ENCODE measurements around the gene ZSCAN22. TPM values are rescaled to one million over a fixed set of nuclear protein-coding genes. Genes with fewer than 3 reads are reported as not detected.

The ZSCAN22 gene
- total and polyA plus RNA-seq, 2 donors (not counting 1 experiment from before 2014, with no cell fraction given): 2.8 to 7.1 TPM

- ChIA-PET POLR2A (interaction anchor here (1.4 kb wide), 1 partner anchor 10 kb away, joined by 7 read pairs; no protein-coding TSS in a partner anchor), CTCF (interaction anchor here (0.6 kb wide), 1 partner anchor 499 kb away, joined by 4 read pairs; no protein-coding TSS in a partner anchor)
- Histone ChIP-seq H3K36me3 (replicated peaks in 1 of 2; ENCODE audit: control extremely low read depth in 1 of 2, control insufficient read depth in 1 of 2, extremely low read depth in 1 of 2, insufficient read depth in 2 of 2, low read length in 1 of 2) (no peaks in the 10 kb centered on the region), H4K20me1 (ENCODE audit: control insufficient read depth, insufficient read depth, low read length, poor library complexity, severe bottlenecking) (no peaks in the 10 kb centered on the region), H3K4me3 (ENCODE audit: control extremely low read depth in 1 of 5, extremely low read depth in 1 of 5, insufficient read depth in 1 of 5, low read depth in 2 of 5, low read length in 4 of 5) (peak overlapping the region in 4 of 5 experiments; percentile 32 to 43 (median 39)), H3K27ac (ENCODE audit: low read length in 2 of 2) (no peak overlapping the region), H3K4me2 (replicated peaks; ENCODE audit: low read depth, low read length, poor library complexity, severe bottlenecking) (peak overlapping the region; percentile 79), H3K9me3 (ENCODE audit: control extremely low read depth in 1 of 3, control insufficient read depth in 2 of 3, insufficient read depth in 1 of 3, low read length in 2 of 3) (peaks cover 0 to 14% (median 0%) of the 10 kb centered on the region in 3 donors), H3K27me3 (replicated peaks in 1 of 4; ENCODE audit: control extremely low read depth in 1 of 4, control insufficient read depth in 3 of 4, insufficient read depth in 4 of 4, low read length in 3 of 4) (peaks cover 0 to 19% (median 6%) of the 10 kb centered on the region in 4 experiments), H3K79me2 (ENCODE audit: control insufficient read depth, insufficient read depth, low read length) (no peaks in the 10 kb centered on the region), H3K4me1 (ENCODE audit: control insufficient read depth in 2 of 2, insufficient read depth in 2 of 2, low read length in 2 of 2) (peaks cover 17 to 27% of the 10 kb centered on the region in 2 donors), H3K9ac (ENCODE audit: low read length) (peak overlapping the region; percentile 39), H2AFZ (ENCODE audit: insufficient read depth, low read depth, low read length, poor library complexity, severe bottlenecking) (peak overlapping the region; percentile 54)
- H3K9me3 Mint-ChIP-seq (ENCODE audit: insufficient read depth): no peaks in the 10 kb centered on the region
- 48% methylated on average over 75 of the region's 75 CpGs for WGBS (ENCODE audit: insufficient coverage)
- H3K4me1 Mint-ChIP-seq: peaks cover 19% of the 10 kb centered on the region
- TF ChIP-seq EZH2 (IDR thresholded peaks at IDR 0.05; ENCODE audit: borderline replicate concordance, insufficient read depth, low read depth, low read length, poor library complexity, severe bottlenecking): no peak
- TF ChIP-seq CTCF (IDR thresholded peaks at IDR 0.05): no peak
- peaks cover 3% of the 10 kb centered on the region for H3K27me3 Mint-ChIP-seq
- H3K27ac Mint-ChIP-seq: no peak overlapping the region
- intact Hi-C loops (cut with micrococcal nuclease): no loop called here
- ATAC-seq (ENCODE audit: low read depth) (no peak), DNase-seq (no peak)
- peak overlapping the region; percentile 57 for H3K4me3 Mint-ChIP-seq
These were observed 30.1 kb downstream of the ZSCAN22 start for GRCh38 chr19:58356766-58357480.

All from B cell (primary cell).